Stimulated activated CD8-positive, alpha-beta memory T cell treated with anti-CD3 and anti-CD28 coated beads, Interleukin-15, amount 100 ng/mL, for 1 hour (primary cell): ENCODE measurements around the gene MSANTD2.

Experiments used
- DNase-seq: peaks from one replicate; pipeline ENCODE4 v3.0.0-alpha.2; 2020; ENCODE audit warnings: low read depth

MSANTD2 gene

GRCh38 chr11:124752471-124753102, 47.6 kb downstream of the MSANTD2 start:
- no peak for DNase-seq

- no peak for DNase-seq
Measured at GRCh38 chr11:124751741-124752470, 48.3 kb downstream of the MSANTD2 start, which contains the start of gene VSIG2. TSS of gene VSIG2 (minus strand) at chr11:124752255. CDS start at chr11:124752137, 118 bp downstream.

- no peak for DNase-seq
Measured at GRCh38 chr11:124751391-124751740, 48.8 kb downstream of the MSANTD2 start.

GRCh38 chr11:124749912-124750311, 50.3 kb downstream of the MSANTD2 start:
- no peak for DNase-seq

- DNase-seq: no peak
Measured at GRCh38 chr11:124748481-124749343, 51.5 kb downstream of the MSANTD2 start.

GRCh38 chr11:124748100-124748418, 52.1 kb downstream of the MSANTD2 start:
- DNase-seq: no peak

- no peak for DNase-seq
Measured at GRCh38 chr11:124747406-124748099, 52.7 kb downstream of the MSANTD2 start.

GRCh38 chr11:124746621-124747243, 53.5 kb downstream of the MSANTD2 start:
- peak; percentile 61 for DNase-seq

- no peak for DNase-seq
Measured at GRCh38 chr11:124745835-124746620, 54.2 kb downstream of the MSANTD2 start.

GRCh38 chr11:124745270-124745834, 54.9 kb downstream of the MSANTD2 start:
- no peak for DNase-seq

GRCh38 chr11:124743050-124743449, 57.2 kb downstream of the MSANTD2 start:
- no peak for DNase-seq

GRCh38 chr11:124742555-124742954, 57.7 kb downstream of the MSANTD2 start:
- DNase-seq: no peak

- no peak for DNase-seq
Measured at GRCh38 chr11:124740277-124740882, 59.8 kb downstream of the MSANTD2 start.

- peak; percentile 56 for DNase-seq
Measured at GRCh38 chr11:124739479-124740276, 60.5 kb downstream of the MSANTD2 start, which contains the start of gene NRGN. TSS of gene NRGN (plus strand) at chr11:124739942. CDS start at chr11:124740085, 143 bp downstream.

GRCh38 chr11:124738713-124739478, 61.3 kb downstream of the MSANTD2 start:
- DNase-seq: no peak

- no peak for DNase-seq
Measured at GRCh38 chr11:124737638-124738305, 62.4 kb downstream of the MSANTD2 start.

GRCh38 chr11:124736736-124737135, 63.5 kb downstream of the MSANTD2 start:
- no peak for DNase-seq

- DNase-seq: no peak
Measured at GRCh38 chr11:124732230-124732629, 68.0 kb downstream of the MSANTD2 start.
